Measurements from ENCODE around the gene CPSF4L. TPM values are rescaled to one million over a fixed set of nuclear protein-coding genes. Genes with fewer than 3 reads are reported as not detected.

CPSF4L gene
- total and polyA plus RNA-seq, 2 of the 13 experiments (the other 11 are each of a cell fraction or from before 2014, with no cell fraction given), result 0.73 to 1.6 TPM

- TF ChIP-seq USF2 (IDR thresholded peaks at IDR 0.05; ENCODE audit: low read depth, low read length) (no peak), USF2 (CRISPR knock-in tag; IDR thresholded peaks at IDR 0.05; ENCODE audit: borderline replicate concordance) (no peak), ZNF572 (CRISPR knock-in tag; IDR thresholded peaks at IDR 0.05) (peak; percentile 94; the same call in 1 of the 2 replicates), CAMTA2 (CRISPR knock-in tag; IDR thresholded peaks at IDR 0.05; ENCODE audit: borderline replicate concordance) (0 out of 2 replicates have a peak, but pooled peaks have one; percentile 71), YY1 (IDR thresholded peaks at IDR 0.05; ENCODE audit: insufficient read depth, insufficient replicate concordance, low read depth, low read length) (no peak), TBL1XR1 (IDR thresholded peaks at IDR 0.05; ENCODE audit: borderline replicate concordance, low read length, partially characterized antibody) (no peak), ZNF670 (CRISPR knock-in tag; IDR thresholded peaks at IDR 0.05; ENCODE audit: borderline replicate concordance) (no peak), AHR (CRISPR knock-in tag; IDR thresholded peaks at IDR 0.05) (no peak), SNAPC2 (CRISPR knock-in tag; IDR thresholded peaks at IDR 0.05) (peak; percentile 69; the same call in 1 of the 2 replicates), ZNF549 (CRISPR knock-in tag; IDR thresholded peaks at IDR 0.05) (no peak), ZNF326 (CRISPR knock-in tag; IDR thresholded peaks at IDR 0.05; ENCODE audit: borderline replicate concordance) (no peak), ZNF180 (CRISPR knock-in tag; IDR thresholded peaks at IDR 0.05; ENCODE audit: borderline replicate concordance, low read depth) (no peak), ZNF431 (CRISPR knock-in tag; IDR thresholded peaks at IDR 0.05; ENCODE audit: borderline replicate concordance, low read depth) (no peak), ZFP36 (IDR thresholded peaks at IDR 0.05; ENCODE audit: borderline replicate concordance, low read depth, low read length, partially characterized antibody) (no peak), XRCC5 (optimal IDR thresholded peaks at IDR 0.05; ENCODE audit: low read length) (no peak), PHF21A (CRISPR knock-in tag; IDR thresholded peaks at IDR 0.05) (peak; percentile 9; the same call in 1 of the 2 replicates), CENPX (CRISPR knock-in tag; IDR thresholded peaks at IDR 0.05) (no peak), ZFY (CRISPR knock-in tag; IDR thresholded peaks at IDR 0.05) (0 out of 2 replicates have a peak, but pooled peaks have one; percentile 5), ZNF766 (CRISPR knock-in tag; IDR thresholded peaks at IDR 0.05; ENCODE audit: borderline replicate concordance) (no peak), MED13 (CRISPR knock-in tag; IDR thresholded peaks at IDR 0.05) (peak; percentile 49; the same call in 1 of the 2 replicates), ZBTB1 (CRISPR knock-in tag; IDR thresholded peaks at IDR 0.05; ENCODE audit: borderline replicate concordance) (no peak), ZNF780A (CRISPR knock-in tag; IDR thresholded peaks at IDR 0.05) (no peak), ZBTB7A (CRISPR knock-in tag; IDR thresholded peaks at IDR 0.05) (no peak), ONECUT2 (CRISPR knock-in tag; IDR thresholded peaks at IDR 0.05) (no peak), CBX1 (IDR thresholded peaks at IDR 0.05; ENCODE audit: low read depth) (no peak), ZMYM2 (CRISPR knock-in tag; IDR thresholded peaks at IDR 0.05) (no peak), ZNF138 (CRISPR knock-in tag; IDR thresholded peaks at IDR 0.05; ENCODE audit: low read depth) (no peak)
- TF ChIP-seq, protein P1, sequence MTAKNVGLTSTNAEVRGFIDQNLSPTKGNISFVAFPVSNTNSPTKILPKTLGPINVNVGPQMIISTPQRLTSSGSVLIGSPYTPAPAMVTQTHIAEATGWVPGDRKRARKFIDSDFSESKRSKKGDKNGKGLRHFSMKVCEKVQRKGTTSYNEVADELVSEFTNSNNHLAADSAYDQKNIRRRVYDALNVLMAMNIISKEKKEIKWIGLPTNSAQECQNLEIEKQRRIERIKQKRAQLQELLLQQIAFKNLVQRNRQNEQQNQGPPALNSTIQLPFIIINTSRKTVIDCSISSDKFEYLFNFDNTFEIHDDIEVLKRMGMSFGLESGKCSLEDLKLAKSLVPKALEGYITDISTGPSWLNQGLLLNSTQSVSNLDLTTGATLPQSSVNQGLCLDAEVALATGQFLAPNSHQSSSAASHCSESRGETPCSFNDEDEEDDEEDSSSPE (CRISPR knock-in tag; IDR thresholded peaks at IDR 0.05), result no peak
These were observed 17.1 kb upstream of the CPSF4L start (continued) for GRCh38 chr17:73278465-73279453.

Data from HepG2 (cell line).